ENCODE results near the gene SPATA6L.

The SPATA6L gene

GRCh38 chr9:4584636-4585035, 81.6 kb downstream of the SPATA6L start:
- DNase-seq (ENCODE audit: low read depth): no peak

- no peak for DNase-seq (ENCODE audit: low read depth)
Observed at GRCh38 chr9:4583001-4583400, 83.3 kb downstream of the SPATA6L start.

- DNase-seq (ENCODE audit: low read depth): no peak
Observed at GRCh38 chr9:4581861-4582565, 84.3 kb downstream of the SPATA6L start.

- DNase-seq (ENCODE audit: low read depth): no peak
Observed at GRCh38 chr9:4581035-4581760, 85.1 kb downstream of the SPATA6L start.

GRCh38 chr9:4579001-4579400, 87.3 kb downstream of the SPATA6L start:
- no peak for DNase-seq (ENCODE audit: low read depth)

- no peak for DNase-seq (ENCODE audit: low read depth)
Observed at GRCh38 chr9:4576448-4576847, 89.8 kb downstream of the SPATA6L start.

GRCh38 chr9:4575997-4576396, 90.3 kb downstream of the SPATA6L start:
- no peak for DNase-seq (ENCODE audit: low read depth)

GRCh38 chr9:4574657-4575243, 91.5 kb downstream of the SPATA6L start:
- DNase-seq (ENCODE audit: low read depth): no peak

- no peak for DNase-seq (ENCODE audit: low read depth)
Observed at GRCh38 chr9:4573634-4574389, 92.5 kb downstream of the SPATA6L start.

- no peak for DNase-seq (ENCODE audit: low read depth)
Observed at GRCh38 chr9:4573176-4573575, 93.1 kb downstream of the SPATA6L start.

- no peak for DNase-seq (ENCODE audit: low read depth)
Observed at GRCh38 chr9:4572184-4572826, 94.0 kb downstream of the SPATA6L start.

- no peak for DNase-seq (ENCODE audit: low read depth)
Observed at GRCh38 chr9:4569101-4569500, 97.2 kb downstream of the SPATA6L start.

- DNase-seq (ENCODE audit: low read depth): no peak
Observed at GRCh38 chr9:4567601-4568000, 98.7 kb downstream of the SPATA6L start.

GRCh38 chr9:4566806-4567205, 99.5 kb downstream of the SPATA6L start:
- DNase-seq (ENCODE audit: low read depth): no peak

GRCh38 chr9:4563105-4563504, 103.2 kb downstream of the SPATA6L start:
- no peak for DNase-seq (ENCODE audit: low read depth)

GRCh38 chr9:4559261-4560182, 106.8 kb downstream of the SPATA6L start:
- DNase-seq (ENCODE audit: low read depth): no peak

- no peak for DNase-seq (ENCODE audit: low read depth)
Observed at GRCh38 chr9:4558371-4558998, 107.8 kb downstream of the SPATA6L start.

- DNase-seq (ENCODE audit: low read depth): no peak
Observed at GRCh38 chr9:4555236-4555635, 111.0 kb downstream of the SPATA6L start.

GRCh38 chr9:4553951-4554381, 112.3 kb downstream of the SPATA6L start:
- no peak for DNase-seq (ENCODE audit: low read depth)

GRCh38 chr9:4550777-4551484, 115.3 kb downstream of the SPATA6L start:
- no peak for DNase-seq (ENCODE audit: low read depth)
